Aorta (tissue), 5 donors: ENCODE measurements around the gene HDAC8. TPM values are rescaled to one million over a fixed set of nuclear protein-coding genes. Genes with fewer than 3 reads are reported as not detected.
"Not testable (repeated sequence)": the region's sequence is repeated elsewhere in the genome, so short reads cannot be mapped to it uniquely, and the experiment has no call there.

Source experiments
- ATAC-seq: fragments of 200-7000 bp; cut with Tn5 transposase; one replicate; pipeline ENCODE4 v1.9.1; 2022; ENCODE audit warnings: moderate library complexity; ENCODE audit not compliant: low FRiP score
- DNase-seq, 2 donors: peaks; one replicate each; pipeline ENCODE4 v3.0.0-alpha.2; 2020
- H3K27ac ChIP-seq, 2 donors: one replicate each; pipeline ENCODE4 v1.5.1; 2013; ENCODE audit warnings: low read length in 2 of 2, mild to moderate bottlenecking in 2 of 2, moderate library complexity in 2 of 2, control low read depth in 1 of 2, inconsistent platforms in 1 of 2, low read depth in 1 of 2
- H3K27me3 ChIP-seq, 2 donors: one replicate each; pipeline ENCODE4 v1.6.1; 2013; ENCODE audit warnings: control low read depth in 1 of 2, low read length in 1 of 2, mild to moderate bottlenecking in 1 of 2, moderate library complexity in 1 of 2; ENCODE audit not compliant: insufficient read depth in 2 of 2, control insufficient read depth in 1 of 2
- H3K36me3 ChIP-seq, 2 donors: one replicate each; pipeline ENCODE4 v1.6.1; 2013; ENCODE audit warnings: control low read depth in 1 of 2, low read length in 1 of 2, mild to moderate bottlenecking in 1 of 2; ENCODE audit not compliant: insufficient read depth in 2 of 2, control insufficient read depth in 1 of 2
- H3K4me1 ChIP-seq, 2 donors: one replicate each; pipeline ENCODE4 v1.6.1; 2013; ENCODE audit warnings: low read length in 2 of 2, control low read depth in 1 of 2, mild to moderate bottlenecking in 1 of 2, moderate library complexity in 1 of 2; ENCODE audit not compliant: insufficient read depth in 2 of 2, control insufficient read depth in 1 of 2
- H3K4me3 ChIP-seq, 2 donors: one replicate each; pipeline ENCODE4 v1.5.1; 2013; ENCODE audit warnings: low read length in 2 of 2, control low read depth in 1 of 2, mild to moderate bottlenecking in 1 of 2
- H3K9me3 ChIP-seq: one replicate; pipeline ENCODE4 v1.6.1; 2013; ENCODE audit warnings: mild to moderate bottlenecking, low read length; ENCODE audit not compliant: control insufficient read depth
- WGBS, 2 donors: extraction: QIAGEN DNeasy Blood & Tissue Kit; methylation state at CpG; one replicate each; pipeline ENCODE4 v1.1.7; 2013; 5-methylcytosine and 5-hydroxymethylcytosine counted together
- intact Hi-C, 2 donors: fragments of 100-400 bp; cut with DNase I; formaldehyde crosslinking; loops; one replicate each; pipeline versions ENCODE4 v1.14.2 to v1.15.0; 2022
- polyA plus RNA-seq, 2 donors: library from polyadenylated mRNA; stranded (reverse); fragments of 200-250 nt; gene quantifications; one replicate each; pipeline ENCODE4 v1.2.3, GENCODE V29; 2013
- total RNA-seq, 2 donors: library from RNA; stranded (reverse); fragmentation: NEBNext Ultra II Directional; extraction: Animal tissue kit (Norgen Biotek cat#: 25700); gene quantifications; one replicate each; pipeline ENCODE4 v1.2.1, GENCODE V29; 2021
- donor health status: healthy with polysubstance abuse.
- donor health status: Bipolar disorder and iron deficiency.
- donor health status: DM: no; HTN: no; CAD: no.
- donor health status: DM: no; HTN: no; CAD: no.
- donor health status: DM: yes; HTN: yes; CAD: no.

The HDAC8 gene
- total and polyA plus RNA-seq, 4 donors = 16.8 to 46.4 (median 32.3) TPM

DNA sequence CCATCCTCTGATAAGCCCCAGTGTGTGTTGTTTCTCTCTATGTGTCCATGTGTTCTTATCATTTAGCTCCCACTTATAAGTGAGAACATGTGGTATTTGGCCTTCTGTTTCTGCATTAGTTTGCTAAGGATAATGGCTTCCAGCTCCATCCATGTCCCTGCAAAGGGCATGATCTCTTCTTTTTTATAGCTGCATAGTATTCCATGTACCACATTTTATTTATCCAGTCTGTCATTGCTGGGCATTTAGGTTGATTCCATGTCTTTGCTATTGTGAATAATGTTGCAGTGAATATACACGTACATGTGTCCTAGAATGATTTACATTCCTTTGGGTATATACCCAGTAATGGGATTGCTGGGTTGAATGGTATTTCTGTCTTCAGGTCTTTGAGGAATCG is 167.5 kb downstream of the HDAC8 start:
- H3K27ac ChIP-seq, H3K27me3 ChIP-seq, intact Hi-C loops, DNase-seq, H3K36me3 ChIP-seq, ATAC-seq, H3K4me3 ChIP-seq, H3K9me3 ChIP-seq, H3K4me1 ChIP-seq: not testable (repeated sequence)
- WGBS, 2 donors = 87 to 97% methylated on average over 2 of the region's 2 CpGs

GRCh38 chrX:72402614-72403013 is 170.0 kb downstream of the HDAC8 start:
- Histone ChIP-seq H3K27me3 (no peaks in the 10 kb centered on the region), H3K27ac (no peak overlapping the region), H3K36me3 (no peaks in the 10 kb centered on the region), H3K4me1 (no peaks in the 10 kb centered on the region), H3K9me3 (no peaks in the 10 kb centered on the region), H3K4me3 (no peak overlapping the region)
- intact Hi-C loops = no loop called here
- ATAC-seq (no peak), DNase-seq (no peak)

DNA sequence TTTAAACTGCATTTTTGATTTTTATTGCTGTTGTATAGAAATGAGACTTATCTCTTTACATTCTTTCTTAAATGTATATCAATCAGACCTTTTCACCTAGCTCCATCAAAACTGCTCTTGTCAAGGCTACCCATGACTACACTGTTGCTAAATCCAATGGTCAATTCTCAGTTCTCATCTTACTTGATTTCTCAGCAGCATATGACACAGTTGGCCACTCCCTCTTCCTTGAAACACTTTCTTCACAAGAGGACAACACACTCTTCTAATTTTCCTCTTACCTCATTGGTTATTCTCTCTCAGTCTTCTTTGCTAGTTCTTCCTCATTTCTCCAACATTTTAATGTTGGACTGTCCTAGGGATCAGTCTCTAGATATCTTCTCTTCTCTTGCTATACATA is 172.8 kb downstream of the HDAC8 start:
- Histone ChIP-seq H3K27me3 (no peaks in the 10 kb centered on the region), H3K4me3 (no peak overlapping the region), H3K9me3 (no peaks in the 10 kb centered on the region)

GRCh38 chrX:72396117-72396516 is 176.5 kb downstream of the HDAC8 start:
- no peaks in the 10 kb centered on the region for H3K36me3 ChIP-seq
- 72 to 83% methylated on average over 1 of the region's 1 CpG for WGBS, 2 donors
- H3K4me1 ChIP-seq = no peaks in the 10 kb centered on the region
- no peak for DNase-seq
- H3K27me3 ChIP-seq = no peaks in the 10 kb centered on the region
- intact Hi-C loops = no loop called here
- H3K27ac ChIP-seq = no peak overlapping the region
- no peak overlapping the region for H3K4me3 ChIP-seq
- ATAC-seq = no peak
- no peaks in the 10 kb centered on the region for H3K9me3 ChIP-seq

More for the DNA sequence above, 172.8 kb downstream of the HDAC8 start:
- intact Hi-C loops = no loop called here
- no peaks in the 10 kb centered on the region for H3K36me3 ChIP-seq
- DNase-seq (no peak), ATAC-seq (no peak)
- H3K4me1 ChIP-seq = no peaks in the 10 kb centered on the region
- H3K27ac ChIP-seq = no peak overlapping the region

- Histone ChIP-seq H3K27me3 (no peaks in the 10 kb centered on the region), H3K4me3 (no peak overlapping the region), H3K36me3 (no peaks in the 10 kb centered on the region), H3K9me3 (no peaks in the 10 kb centered on the region), H3K27ac (no peak overlapping the region), H3K4me1 (no peaks in the 10 kb centered on the region)
- WGBS, 2 donors = 46 to 55% methylated on average over 1 of the region's 1 CpG
- intact Hi-C loops = no loop called here
- DNase-seq (no peak), ATAC-seq (no peak)
Measured at GRCh38 chrX:72395237-72395636, 177.4 kb downstream of the HDAC8 start.

DNA sequence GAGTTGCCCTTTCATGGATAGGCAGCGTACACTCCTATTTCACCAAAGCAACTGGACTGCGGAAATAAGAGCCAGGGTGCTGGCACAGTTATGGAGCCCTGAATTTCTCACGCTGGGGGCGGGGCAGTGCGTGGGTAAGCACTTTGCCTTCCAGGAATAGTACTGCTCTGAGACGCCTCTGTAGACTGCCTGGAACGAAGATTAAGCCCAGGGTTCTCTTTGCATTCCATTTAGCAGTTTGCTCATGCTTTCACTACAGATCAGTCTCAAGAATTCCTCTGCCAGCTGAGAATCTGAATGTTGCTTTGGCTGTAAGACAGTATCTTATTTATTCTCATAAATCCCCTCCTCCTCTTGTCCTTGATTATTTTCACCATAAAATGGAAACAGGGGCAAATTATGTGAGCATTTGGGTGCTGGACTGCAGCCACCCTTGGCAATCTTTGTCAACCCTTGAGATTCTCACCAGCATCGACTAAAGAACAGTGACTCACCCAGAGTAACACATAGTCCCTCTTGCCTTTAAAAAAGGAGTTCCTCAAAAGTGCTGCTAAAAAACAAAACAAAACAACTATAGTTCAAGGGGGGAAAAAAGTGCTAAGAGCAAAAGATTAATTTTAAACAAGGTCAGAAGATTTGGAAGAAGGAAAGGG is 178.0 kb downstream of the HDAC8 start:
- H3K27me3 ChIP-seq = no peaks in the 10 kb centered on the region
- no peaks in the 10 kb centered on the region for H3K36me3 ChIP-seq
- no peak overlapping the region for H3K4me3 ChIP-seq
- ATAC-seq (peak; percentile 62), DNase-seq (peak in 1 of 2 donors; percentile 46)
- intact Hi-C loops = no loop called here
- WGBS, 2 donors = 31 to 32% methylated on average over 8 of the region's 8 CpGs
- no peaks in the 10 kb centered on the region for H3K9me3 ChIP-seq
- H3K4me1 ChIP-seq = no peaks in the 10 kb centered on the region
- H3K27ac ChIP-seq = no peak overlapping the region

DNA sequence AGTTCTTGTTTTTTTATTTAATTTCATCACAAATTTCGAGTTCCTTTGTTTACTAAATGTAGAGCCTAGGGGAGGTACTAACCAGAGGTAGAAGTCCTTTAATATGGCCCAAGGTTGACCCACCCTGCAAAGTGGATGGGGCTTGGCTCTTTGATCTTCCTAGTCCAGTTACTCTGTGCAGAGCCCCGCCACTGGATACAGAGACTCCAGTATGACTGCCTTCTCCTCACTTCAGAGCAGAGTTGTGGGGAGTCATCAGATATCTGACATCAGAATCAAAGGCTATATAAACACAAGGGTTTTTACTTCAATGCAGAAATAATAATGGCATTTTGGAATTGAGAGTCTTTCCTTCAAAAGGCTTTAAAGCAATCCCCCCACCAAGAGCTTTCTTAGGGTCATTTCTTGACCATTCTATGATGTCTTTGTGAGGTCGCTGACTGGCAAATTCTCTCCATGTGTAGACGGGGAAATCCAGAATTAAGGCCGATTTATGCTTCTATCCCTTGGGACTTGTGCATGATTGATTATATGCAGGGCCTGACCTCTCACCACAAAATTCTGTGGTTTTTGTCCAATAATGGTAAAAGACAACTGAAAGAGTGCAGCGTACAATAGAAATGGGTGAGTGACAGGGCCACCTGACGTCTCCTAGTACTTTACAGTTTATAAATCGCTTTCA is 178.7 kb downstream of the HDAC8 start:
- ATAC-seq (no peak), DNase-seq (no peak)
- H3K9me3 ChIP-seq = no peaks in the 10 kb centered on the region
- no peak overlapping the region for H3K27ac ChIP-seq
- H3K4me1 ChIP-seq = no peaks in the 10 kb centered on the region
- H3K27me3 ChIP-seq = no peaks in the 10 kb centered on the region
- no peak overlapping the region for H3K4me3 ChIP-seq
- WGBS, 2 donors = 67 to 83% methylated on average over 8 of the region's 8 CpGs
- intact Hi-C loops = no loop called here
- H3K36me3 ChIP-seq = no peaks in the 10 kb centered on the region

DNA sequence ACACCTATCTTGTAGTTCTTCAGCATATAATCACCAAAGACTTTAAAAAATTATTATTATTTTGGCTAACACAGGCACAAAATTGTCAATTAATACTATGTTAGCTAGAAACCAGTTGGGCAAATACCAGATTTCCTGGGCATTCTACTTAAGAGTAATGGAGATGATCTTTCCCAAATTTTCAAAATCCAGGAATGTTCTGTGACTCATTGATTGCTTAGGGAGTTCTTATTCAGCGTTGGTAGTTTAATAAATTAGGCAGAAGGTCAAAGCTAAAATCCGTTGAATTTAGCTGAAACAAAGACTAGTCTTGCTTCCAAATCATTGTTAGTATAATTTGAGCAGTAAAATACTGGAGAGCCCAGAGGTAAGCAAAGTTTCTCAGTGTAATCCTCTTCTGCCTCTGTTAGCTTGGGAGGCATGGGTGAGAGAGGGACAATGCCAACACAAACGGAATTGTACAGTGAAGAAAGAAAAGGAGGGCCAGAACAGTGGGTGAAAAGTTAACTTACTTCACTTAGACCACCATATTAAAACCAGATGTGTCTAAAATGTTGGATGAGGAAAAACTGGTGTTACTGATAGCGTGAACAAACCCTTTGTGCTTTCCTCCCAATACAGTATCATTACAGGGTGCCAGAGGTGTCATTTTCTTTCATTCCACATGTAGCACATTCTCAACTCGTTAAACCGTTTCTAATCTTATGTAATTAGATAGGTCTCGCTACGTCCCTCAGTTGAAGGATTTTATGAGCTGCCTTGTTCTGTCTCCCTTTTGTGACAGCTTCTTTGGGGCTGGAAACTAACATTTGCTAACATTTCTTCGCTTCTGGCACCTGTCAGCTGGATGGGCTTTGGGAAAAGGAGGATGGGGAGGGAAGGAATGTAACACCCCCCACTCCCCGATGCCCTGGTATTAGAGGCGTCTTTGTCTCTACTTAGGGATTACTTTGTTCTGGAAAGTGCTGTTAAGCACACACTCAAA is 179.5 kb downstream of the HDAC8 start:
- 69 to 90% methylated on average over 11 of the region's 11 CpGs for WGBS, 2 donors
- no peaks in the 10 kb centered on the region for H3K9me3 ChIP-seq
- no peak for ATAC-seq

More for the DNA sequence above, 179.5 kb downstream of the HDAC8 start:
- intact Hi-C loops = no loop called here
- Histone ChIP-seq H3K27me3 (no peaks in the 10 kb centered on the region), H3K27ac (no peak overlapping the region), H3K4me1 (no peaks in the 10 kb centered on the region), H3K4me3 (no peak overlapping the region), H3K36me3 (no peaks in the 10 kb centered on the region)
- no peak for DNase-seq
